ENCODE data around the gene FAM200C. TPM values are rescaled to one million over a fixed set of nuclear protein-coding genes. Genes with fewer than 3 reads are reported as not detected.

The FAM200C gene
- total and polyA plus RNA-seq, 10 of the 15 experiments (the other 5 are each of a cell fraction or from before 2014, with no cell fraction given) = 1.0 to 5.4 (median 2.2) TPM

DNA sequence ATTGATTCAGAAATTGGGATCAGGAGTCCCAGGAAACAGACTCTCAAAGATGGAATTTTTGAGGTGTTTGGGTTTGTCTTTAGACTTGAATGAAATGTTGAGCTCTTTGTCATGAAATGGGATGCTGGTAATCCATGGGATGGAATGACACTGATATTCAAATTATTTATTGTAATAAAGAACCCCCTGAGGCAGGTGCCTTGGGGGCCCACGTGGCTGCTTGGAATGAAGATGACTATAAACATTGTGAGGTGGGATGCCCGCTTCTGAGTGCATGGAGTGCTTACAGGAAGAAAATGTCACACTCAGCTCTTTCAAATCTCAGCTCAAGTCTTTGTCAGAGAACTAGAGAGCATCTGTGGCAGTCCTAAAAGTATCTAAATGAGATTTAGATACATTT, 19.8 kb downstream of the FAM200C start (continued):
- TF ChIP-seq, protein P1, sequence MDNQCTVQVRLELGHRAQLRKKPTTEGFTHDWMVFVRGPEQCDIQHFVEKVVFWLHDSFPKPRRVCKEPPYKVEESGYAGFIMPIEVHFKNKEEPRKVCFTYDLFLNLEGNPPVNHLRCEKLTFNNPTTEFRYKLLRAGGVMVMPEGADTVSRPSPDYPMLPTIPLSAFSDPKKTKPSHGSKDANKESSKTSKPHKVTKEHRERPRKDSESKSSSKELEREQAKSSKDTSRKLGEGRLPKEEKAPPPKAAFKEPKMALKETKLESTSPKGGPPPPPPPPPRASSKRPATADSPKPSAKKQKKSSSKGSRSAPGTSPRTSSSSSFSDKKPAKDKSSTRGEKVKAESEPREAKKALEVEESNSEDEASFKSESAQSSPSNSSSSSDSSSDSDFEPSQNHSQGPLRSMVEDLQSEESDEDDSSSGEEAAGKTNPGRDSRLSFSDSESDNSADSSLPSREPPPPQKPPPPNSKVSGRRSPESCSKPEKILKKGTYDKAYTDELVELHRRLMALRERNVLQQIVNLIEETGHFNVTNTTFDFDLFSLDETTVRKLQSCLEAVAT (IDR thresholded peaks at IDR 0.05) = no peak
- TF ChIP-seq, protein P2, sequence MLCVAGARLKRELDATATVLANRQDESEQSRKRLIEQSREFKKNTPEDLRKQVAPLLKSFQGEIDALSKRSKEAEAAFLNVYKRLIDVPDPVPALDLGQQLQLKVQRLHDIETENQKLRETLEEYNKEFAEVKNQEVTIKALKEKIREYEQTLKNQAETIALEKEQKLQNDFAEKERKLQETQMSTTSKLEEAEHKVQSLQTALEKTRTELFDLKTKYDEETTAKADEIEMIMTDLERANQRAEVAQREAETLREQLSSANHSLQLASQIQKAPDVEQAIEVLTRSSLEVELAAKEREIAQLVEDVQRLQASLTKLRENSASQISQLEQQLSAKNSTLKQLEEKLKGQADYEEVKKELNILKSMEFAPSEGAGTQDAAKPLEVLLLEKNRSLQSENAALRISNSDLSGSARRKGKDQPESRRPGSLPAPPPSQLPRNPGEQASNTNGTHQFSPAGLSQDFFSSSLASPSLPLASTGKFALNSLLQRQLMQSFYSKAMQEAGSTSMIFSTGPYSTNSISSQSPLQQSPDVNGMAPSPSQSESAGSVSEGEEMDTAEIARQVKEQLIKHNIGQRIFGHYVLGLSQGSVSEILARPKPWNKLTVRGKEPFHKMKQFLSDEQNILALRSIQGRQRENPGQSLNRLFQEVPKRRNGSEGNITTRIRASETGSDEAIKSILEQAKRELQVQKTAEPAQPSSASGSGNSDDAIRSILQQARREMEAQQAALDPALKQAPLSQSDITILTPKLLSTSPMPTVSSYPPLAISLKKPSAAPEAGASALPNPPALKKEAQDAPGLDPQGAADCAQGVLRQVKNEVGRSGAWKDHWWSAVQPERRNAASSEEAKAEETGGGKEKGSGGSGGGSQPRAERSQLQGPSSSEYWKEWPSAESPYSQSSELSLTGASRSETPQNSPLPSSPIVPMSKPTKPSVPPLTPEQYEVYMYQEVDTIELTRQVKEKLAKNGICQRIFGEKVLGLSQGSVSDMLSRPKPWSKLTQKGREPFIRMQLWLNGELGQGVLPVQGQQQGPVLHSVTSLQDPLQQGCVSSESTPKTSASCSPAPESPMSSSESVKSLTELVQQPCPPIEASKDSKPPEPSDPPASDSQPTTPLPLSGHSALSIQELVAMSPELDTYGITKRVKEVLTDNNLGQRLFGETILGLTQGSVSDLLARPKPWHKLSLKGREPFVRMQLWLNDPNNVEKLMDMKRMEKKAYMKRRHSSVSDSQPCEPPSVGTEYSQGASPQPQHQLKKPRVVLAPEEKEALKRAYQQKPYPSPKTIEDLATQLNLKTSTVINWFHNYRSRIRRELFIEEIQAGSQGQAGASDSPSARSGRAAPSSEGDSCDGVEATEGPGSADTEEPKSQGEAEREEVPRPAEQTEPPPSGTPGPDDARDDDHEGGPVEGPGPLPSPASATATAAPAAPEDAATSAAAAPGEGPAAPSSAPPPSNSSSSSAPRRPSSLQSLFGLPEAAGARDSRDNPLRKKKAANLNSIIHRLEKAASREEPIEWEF (IDR thresholded peaks at IDR 0.05; ENCODE audit: insufficient replicate concordance, low read depth, low read length) = no peak
- TF ChIP-seq WRNIP1 (IDR thresholded peaks at IDR 0.05; ENCODE audit: borderline replicate concordance, low read depth, low read length) = no peak
- no peak for TF ChIP-seq FOXM1 (IDR thresholded peaks at IDR 0.05; ENCODE audit: low read depth, low read length)
- TF ChIP-seq TARDBP (IDR thresholded peaks at IDR 0.05; ENCODE audit: borderline replicate concordance) = no peak
- TF ChIP-seq, protein P3, sequence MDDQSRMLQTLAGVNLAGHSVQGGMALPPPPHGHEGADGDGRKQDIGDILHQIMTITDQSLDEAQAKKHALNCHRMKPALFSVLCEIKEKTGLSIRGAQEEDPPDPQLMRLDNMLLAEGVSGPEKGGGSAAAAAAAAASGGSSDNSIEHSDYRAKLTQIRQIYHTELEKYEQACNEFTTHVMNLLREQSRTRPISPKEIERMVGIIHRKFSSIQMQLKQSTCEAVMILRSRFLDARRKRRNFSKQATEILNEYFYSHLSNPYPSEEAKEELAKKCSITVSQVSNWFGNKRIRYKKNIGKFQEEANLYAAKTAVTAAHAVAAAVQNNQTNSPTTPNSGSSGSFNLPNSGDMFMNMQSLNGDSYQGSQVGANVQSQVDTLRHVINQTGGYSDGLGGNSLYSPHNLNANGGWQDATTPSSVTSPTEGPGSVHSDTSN (IDR thresholded peaks at IDR 0.05; ENCODE audit: insufficient replicate concordance, low read depth, low read length) = no peak
- no peak for TF ChIP-seq SUPT20H (IDR thresholded peaks at IDR 0.05; ENCODE audit: borderline replicate concordance, control insufficient read depth, low read depth, low read length)
